ENCODE results near the gene CEP57. TPM values are rescaled to one million over a fixed set of nuclear protein-coding genes. Genes with fewer than 3 reads are reported as not detected.
A peak's percentile ranks its signal among the peaks of the same experiment; 100 is the strongest.

The CEP57 gene
- total RNA-seq, 2 experiments from 2014 or later: 57.7 to 67.4 TPM

DNA sequence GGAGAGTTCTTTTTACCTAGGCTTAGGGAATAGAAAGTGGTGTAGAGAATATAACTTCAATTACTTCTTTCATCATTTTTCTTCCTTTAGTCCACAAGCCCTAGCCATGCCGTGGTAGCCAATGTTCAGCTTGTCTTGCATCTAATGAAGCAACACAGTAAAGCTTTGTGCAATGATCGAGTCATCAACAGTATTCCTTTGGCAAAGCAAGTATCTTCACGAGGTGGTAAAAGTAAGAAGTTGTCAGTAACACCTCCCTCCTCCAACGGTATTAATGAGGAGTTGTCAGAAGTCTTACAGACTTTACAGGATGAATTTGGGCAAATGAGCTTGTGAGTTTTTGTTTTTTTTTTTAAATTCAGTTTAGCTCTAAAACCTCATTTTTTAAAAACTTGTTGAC, 37.4 kb downstream of the CEP57 start:
- Histone ChIP-seq H2AFZ (ENCODE audit: low read length) (no peak overlapping the region), H3K36me3 (ENCODE audit: insufficient read depth, low read length) (peaks cover 83% of the 10 kb centered on the region), H3K4me2 (ENCODE audit: low read length) (no peak overlapping the region), H3K9me3 (ENCODE audit: low read length) (no peaks in the 10 kb centered on the region), H3K9me2 (ENCODE audit: insufficient read depth, low read length) (no peaks in the 10 kb centered on the region), H3K27ac (ENCODE audit: low read depth, low read length, poor library complexity, severe bottlenecking) (no peak overlapping the region), H3K4me3 (ENCODE audit: low read depth, low read length, poor library complexity, severe bottlenecking) (no peak overlapping the region), H4K20me1 (ENCODE audit: insufficient read depth, low read length) (no peaks in the 10 kb centered on the region), H3K79me2 (ENCODE audit: insufficient read depth, low read depth, low read length) (no peaks in the 10 kb centered on the region), H3K4me1 (ENCODE audit: insufficient read depth, low read length, poor library complexity, severe bottlenecking) (no peaks in the 10 kb centered on the region)
- no TSS peak for BruUV-seq (replicated peaks)
- POLR2A ChIA-PET: interaction anchor here (0.8 kb wide), 1 partner anchor 18 kb away, joined by 4 read pairs; no protein-coding TSS in a partner anchor
- DNase-seq (ENCODE audit: low spot score): no peak
- intact Hi-C loops (cut with micrococcal nuclease; ENCODE audit: unreplicated experiment): no loop called here
- TF ChIP-seq, protein P1, sequence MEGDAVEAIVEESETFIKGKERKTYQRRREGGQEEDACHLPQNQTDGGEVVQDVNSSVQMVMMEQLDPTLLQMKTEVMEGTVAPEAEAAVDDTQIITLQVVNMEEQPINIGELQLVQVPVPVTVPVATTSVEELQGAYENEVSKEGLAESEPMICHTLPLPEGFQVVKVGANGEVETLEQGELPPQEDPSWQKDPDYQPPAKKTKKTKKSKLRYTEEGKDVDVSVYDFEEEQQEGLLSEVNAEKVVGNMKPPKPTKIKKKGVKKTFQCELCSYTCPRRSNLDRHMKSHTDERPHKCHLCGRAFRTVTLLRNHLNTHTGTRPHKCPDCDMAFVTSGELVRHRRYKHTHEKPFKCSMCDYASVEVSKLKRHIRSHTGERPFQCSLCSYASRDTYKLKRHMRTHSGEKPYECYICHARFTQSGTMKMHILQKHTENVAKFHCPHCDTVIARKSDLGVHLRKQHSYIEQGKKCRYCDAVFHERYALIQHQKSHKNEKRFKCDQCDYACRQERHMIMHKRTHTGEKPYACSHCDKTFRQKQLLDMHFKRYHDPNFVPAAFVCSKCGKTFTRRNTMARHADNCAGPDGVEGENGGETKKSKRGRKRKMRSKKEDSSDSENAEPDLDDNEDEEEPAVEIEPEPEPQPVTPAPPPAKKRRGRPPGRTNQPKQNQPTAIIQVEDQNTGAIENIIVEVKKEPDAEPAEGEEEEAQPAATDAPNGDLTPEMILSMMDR (conservative IDR thresholded peaks at IDR 0.05; ENCODE audit: low read length): no peak
- no peak for TF ChIP-seq EZH2phosphoT487 (IDR thresholded peaks at IDR 0.05; ENCODE audit: borderline replicate concordance, low read depth, low read length)
- CTCF ChIA-PET (ENCODE audit: unreplicated experiment): no interaction called here

DNA sequence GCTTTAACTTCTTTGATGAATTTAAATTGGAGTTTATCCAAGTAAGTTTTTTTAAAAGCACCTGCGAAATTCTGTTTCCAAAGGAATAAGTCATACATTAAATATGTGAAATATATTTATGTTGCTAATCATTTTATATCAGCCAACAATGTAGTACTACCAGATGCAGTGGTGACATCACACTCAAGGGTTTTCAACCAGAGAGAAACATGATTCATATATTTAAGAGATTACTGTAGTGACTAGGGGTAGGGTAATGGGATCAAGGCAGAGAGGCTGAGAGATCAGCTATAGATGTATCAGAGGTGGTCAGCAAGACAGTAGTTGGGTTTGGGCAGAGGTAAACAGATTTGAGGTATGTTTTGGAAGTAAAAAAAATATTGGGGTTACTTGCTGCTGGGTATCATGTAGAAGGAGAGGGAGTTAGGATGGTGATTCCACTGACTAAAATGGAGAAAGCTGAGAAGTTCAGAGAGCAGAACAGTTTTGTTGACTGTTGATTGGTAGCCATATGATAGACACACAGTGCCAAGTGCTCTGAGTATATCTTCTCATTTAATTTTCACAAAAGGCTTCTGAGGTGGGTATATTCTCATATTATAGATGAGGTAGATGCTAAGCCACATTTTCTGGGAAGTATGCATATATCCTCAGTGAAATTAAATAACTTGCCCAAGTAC, 39.4 kb downstream of the CEP57 start:
- Histone ChIP-seq H3K9me2 (ENCODE audit: insufficient read depth, low read length) (no peaks in the 10 kb centered on the region), H3K4me2 (ENCODE audit: low read length) (no peak overlapping the region), H4K20me1 (ENCODE audit: insufficient read depth, low read length) (no peaks in the 10 kb centered on the region), H3K27ac (ENCODE audit: low read depth, low read length, poor library complexity, severe bottlenecking) (no peak overlapping the region), H3K9me3 (ENCODE audit: low read length) (no peaks in the 10 kb centered on the region), H3K4me1 (ENCODE audit: insufficient read depth, low read length, poor library complexity, severe bottlenecking) (no peaks in the 10 kb centered on the region), H2AFZ (ENCODE audit: low read length) (no peak overlapping the region), H3K36me3 (ENCODE audit: insufficient read depth, low read length) (peaks cover 84% of the 10 kb centered on the region), H3K4me3 (ENCODE audit: low read depth, low read length, poor library complexity, severe bottlenecking) (no peak overlapping the region), H3K79me2 (ENCODE audit: insufficient read depth, low read depth, low read length) (no peaks in the 10 kb centered on the region)
- no peak for DNase-seq (ENCODE audit: low spot score)
- intact Hi-C loops (cut with micrococcal nuclease; ENCODE audit: unreplicated experiment): no loop called here
- CTCF ChIA-PET (ENCODE audit: unreplicated experiment): no interaction called here
- no TSS peak for BruUV-seq (replicated peaks)
- POLR2A ChIA-PET: interaction anchor here (0.7 kb wide), 1 partner anchor 560 kb away, joined by 3 read pairs; the partner anchor contains the start of gene CCDC82
- TF ChIP-seq EZH2phosphoT487 (IDR thresholded peaks at IDR 0.05; ENCODE audit: borderline replicate concordance, low read depth, low read length): no peak
- TF ChIP-seq, protein P1 (conservative IDR thresholded peaks at IDR 0.05; ENCODE audit: low read length): no peak

DNA sequence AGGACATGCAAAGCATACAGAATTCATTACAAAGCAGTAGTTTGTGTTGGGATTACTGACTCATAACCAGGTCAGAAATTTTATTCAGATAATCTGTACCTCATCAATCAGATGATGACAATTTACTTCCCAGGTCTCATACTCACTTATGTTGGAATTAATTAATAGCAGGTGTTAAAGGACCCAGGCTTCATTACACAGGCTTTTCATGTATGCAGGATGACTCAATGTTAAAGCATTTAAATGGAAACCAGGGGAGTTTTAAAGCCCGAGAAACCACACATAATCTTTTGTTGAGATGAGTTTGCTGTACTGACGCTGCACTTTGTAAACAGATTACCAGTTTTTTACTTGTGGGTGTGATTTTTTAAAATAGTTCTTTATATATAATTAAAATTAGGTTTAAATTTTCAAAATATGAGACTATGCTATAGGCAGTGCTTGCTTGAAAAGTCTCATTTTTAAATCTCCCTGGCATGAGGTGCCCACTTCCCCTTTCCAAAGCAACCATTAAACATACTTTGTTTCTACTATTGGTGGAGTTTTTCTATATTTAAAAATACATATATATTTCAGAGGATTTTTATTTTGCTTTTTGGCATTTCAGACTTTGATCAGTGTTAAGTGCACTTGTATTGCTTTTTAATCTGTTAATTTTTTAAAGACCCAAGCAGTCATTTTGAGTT, 41.0 kb downstream of the CEP57 start:
- Histone ChIP-seq H3K4me1 (ENCODE audit: insufficient read depth, low read length, poor library complexity, severe bottlenecking) (no peaks in the 10 kb centered on the region), H3K9me2 (ENCODE audit: insufficient read depth, low read length) (no peaks in the 10 kb centered on the region), H3K79me2 (ENCODE audit: insufficient read depth, low read depth, low read length) (no peaks in the 10 kb centered on the region), H4K20me1 (ENCODE audit: insufficient read depth, low read length) (no peaks in the 10 kb centered on the region), H3K36me3 (ENCODE audit: insufficient read depth, low read length) (peaks cover 90% of the 10 kb centered on the region), H3K4me2 (ENCODE audit: low read length) (no peak overlapping the region), H3K27ac (ENCODE audit: low read depth, low read length, poor library complexity, severe bottlenecking) (no peak overlapping the region), H2AFZ (ENCODE audit: low read length) (no peak overlapping the region), H3K9me3 (ENCODE audit: low read length) (no peaks in the 10 kb centered on the region), H3K4me3 (ENCODE audit: low read depth, low read length, poor library complexity, severe bottlenecking) (no peak overlapping the region)
- TF ChIP-seq, protein P1 (conservative IDR thresholded peaks at IDR 0.05; ENCODE audit: low read length): no peak
- TF ChIP-seq EZH2phosphoT487 (IDR thresholded peaks at IDR 0.05; ENCODE audit: borderline replicate concordance, low read depth, low read length): no peak
- DNase-seq (ENCODE audit: low spot score): no peak
- BruUV-seq (replicated peaks): TSS peak; percentile 53
- POLR2A ChIA-PET: interaction anchor here (0.5 kb wide), 1 partner anchor 104 kb away, joined by 3 read pairs; no protein-coding TSS in a partner anchor
- CTCF ChIA-PET (ENCODE audit: unreplicated experiment): no interaction called here
- intact Hi-C loops (cut with micrococcal nuclease; ENCODE audit: unreplicated experiment): no loop called here
